HTR-8/SVneo (cell line): ENCODE results near the gene FUT2.

Experiments
- DNase-seq: peaks from one replicate; pipeline ENCODE4 v3.0.0; 2011; ENCODE audit warnings: low spot score, mixed read lengths; ENCODE audit not compliant: insufficient read length
- FAIRE-seq: peaks from 2 replicates; lab custom pipeline; 2011; peaks lifted over from hg19 to GRCh38; lab: Jason Lieb, UNC

Gene FUT2

DNA sequence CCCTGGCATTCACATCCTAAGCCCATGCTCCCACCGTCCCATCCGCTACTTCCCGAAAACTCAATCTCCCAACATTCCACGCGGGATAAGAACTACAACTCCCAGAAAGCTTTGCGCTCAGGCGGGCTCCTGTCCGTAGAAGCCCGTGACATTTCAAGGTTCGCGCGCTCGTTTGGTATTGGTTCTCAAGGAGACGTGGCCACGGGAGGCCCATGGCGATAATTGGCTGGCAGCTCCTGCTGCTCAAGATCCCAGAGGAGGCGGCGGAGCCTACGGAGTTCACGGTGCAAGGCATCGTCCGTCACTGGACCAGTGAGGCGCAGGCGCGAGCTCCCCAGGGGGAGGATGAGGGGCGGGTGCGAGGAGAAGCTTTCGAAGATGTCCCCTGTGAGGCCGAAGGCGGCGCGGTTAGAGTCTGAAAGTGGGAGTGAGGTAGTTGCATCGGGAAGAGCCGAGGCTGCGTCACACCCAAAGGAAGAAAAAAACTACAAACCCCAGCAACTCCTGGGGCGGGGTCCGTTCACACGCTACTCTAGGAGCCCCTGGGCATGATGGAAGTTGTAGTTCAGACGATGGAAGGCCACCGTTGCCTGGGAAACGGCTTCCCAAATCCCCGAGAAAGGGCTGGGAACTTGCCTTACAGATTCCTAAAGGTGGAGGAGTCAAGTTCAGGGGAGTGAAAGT is 25.0 kb downstream of the FUT2 start:
- FAIRE-seq (peak; percentile 95), DNase-seq (peak; percentile 98)

DNA sequence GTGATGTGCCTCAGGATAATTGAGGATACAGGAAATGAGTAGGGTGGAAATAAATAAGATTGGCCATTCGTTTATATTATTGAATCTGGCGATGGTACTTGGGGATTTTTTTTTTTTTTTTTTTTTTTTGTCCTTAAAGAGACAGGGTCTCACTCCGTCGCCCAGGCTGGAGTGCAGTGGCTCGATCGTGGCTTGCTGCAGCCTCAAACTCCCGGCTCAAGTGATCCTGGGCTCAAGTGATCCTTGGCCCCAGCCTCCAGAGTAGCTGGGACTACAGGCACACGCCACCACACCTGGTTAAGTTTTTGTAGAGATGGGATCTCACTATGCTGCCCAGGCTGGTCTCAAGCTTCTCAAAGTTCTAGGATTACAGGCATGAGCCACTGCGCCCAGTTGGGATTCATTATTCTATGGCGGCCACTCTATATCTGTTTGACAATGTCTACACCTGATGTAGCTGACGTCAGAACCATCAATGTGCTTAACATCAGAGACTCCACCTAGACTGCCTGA is 26.5 kb downstream of the FUT2 start:
- no peak for FAIRE-seq
- DNase-seq: no peak

DNA sequence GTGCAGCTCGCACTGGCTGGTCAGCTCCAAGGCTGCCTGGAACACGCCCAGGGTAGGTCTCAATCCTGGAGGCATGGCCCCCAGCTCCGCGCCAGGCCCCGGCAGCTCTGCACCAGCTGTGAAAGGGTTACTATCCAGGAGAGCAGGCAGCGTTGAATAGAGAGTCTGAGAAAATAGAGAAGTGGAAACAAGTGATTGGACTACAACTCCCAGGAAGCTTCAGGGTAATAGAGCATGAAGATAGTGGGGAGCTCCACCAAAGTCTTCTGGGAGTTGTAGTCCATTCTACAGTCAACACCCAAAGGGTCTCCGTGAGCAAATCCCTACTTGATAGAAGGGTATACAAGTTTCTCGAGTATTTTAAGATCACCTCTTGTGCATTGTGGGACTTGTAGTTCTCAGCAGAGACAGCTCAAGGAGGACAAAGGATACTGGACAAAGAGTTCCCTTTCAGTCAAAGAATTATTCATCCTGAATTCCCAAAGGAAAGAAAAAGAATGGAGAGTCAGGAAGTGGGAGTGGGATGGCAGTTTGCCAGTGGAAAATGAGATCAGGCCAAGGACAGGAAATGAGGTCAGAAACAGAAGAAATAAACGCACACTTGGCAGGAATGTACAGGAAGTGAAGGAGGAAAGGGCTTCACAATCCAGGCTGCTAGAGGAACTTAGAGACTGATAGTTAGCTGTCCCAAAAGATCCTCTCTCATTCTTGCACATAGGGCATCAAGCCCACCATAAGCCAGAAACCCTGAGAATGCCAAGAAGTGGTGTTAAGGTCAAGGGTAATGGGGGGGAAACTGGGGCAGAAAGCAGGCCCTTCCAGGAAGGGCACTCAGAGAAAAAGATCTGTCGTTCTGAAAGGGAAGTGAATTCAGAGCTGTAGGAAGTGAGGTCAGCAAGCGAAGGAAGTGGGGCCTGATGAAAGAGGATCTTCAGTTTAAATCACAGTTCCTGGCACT is 29.3 kb downstream of the FUT2 start:
- DNase-seq: peak; percentile 72

DNA sequence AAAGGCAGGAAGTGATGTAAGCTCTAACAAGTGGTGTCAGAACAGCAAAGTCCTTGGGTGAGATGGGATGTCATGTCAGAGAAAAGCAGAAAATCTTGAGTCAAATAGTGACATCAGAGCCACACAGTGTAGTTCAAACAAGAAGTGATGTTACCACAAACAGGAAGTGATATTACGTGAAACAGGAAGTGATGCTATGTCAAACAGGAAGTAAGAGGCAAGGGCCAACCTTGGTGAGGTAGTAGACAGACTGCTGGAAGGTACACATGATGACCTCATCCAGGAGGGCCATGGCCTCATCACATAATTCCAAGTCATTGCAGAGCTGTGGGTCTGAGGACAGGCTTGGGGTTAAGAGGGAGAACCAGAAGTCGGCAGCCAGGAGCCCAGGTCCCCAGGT is 30.8 kb downstream of the FUT2 start:
- no peak for FAIRE-seq
- no peak for DNase-seq

More for the DNA sequence above, 29.3 kb downstream of the FUT2 start:
- FAIRE-seq: no peak

GRCh38 chr19:48728911-48729664 is 33.3 kb downstream of the FUT2 start:
- FAIRE-seq: no peak
- no peak for DNase-seq

DNA sequence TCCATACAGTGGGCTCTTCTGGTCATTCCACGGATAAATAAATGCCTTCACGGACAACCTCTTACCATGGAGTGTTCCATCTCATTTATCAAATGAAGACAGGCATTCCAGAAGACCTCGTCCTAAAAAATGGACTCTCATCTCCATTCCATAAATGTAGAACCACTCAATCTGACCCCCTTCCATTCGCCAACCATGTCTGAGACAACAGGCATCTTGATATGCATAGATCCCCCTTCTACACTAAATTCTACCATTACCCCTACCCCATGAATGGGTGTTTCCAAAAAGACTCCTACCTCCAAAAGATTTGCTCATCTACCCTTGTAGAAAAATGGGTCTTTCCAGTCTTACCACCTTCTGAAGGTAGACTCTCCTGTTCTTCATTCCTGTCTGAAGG is 35.7 kb downstream of the FUT2 start:
- FAIRE-seq (no peak), DNase-seq (no peak)

DNA sequence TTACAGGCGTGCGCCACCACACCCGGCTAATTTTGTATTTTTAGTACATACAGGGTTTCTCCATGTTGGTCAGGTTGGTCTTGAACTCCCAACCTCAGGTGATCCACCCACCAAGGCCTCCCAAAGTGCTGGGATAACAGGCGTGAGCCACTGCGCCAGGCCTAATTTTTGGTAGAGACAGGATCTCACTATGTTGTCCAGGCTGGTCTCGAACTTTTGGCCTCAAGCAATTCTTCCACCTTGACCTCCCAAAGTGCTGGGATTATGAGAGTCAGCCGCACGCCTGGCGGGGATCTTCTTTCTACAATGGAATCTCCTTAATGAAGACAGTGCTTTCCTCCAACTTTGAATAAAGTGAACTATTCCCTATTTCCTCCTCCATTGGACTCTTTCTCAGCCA is 38.9 kb downstream of the FUT2 start:
- no peak for FAIRE-seq
- DNase-seq: no peak

GRCh38 chr19:48735031-48735615 is 39.4 kb downstream of the FUT2 start:
- DNase-seq: no peak
- no peak for FAIRE-seq

DNA sequence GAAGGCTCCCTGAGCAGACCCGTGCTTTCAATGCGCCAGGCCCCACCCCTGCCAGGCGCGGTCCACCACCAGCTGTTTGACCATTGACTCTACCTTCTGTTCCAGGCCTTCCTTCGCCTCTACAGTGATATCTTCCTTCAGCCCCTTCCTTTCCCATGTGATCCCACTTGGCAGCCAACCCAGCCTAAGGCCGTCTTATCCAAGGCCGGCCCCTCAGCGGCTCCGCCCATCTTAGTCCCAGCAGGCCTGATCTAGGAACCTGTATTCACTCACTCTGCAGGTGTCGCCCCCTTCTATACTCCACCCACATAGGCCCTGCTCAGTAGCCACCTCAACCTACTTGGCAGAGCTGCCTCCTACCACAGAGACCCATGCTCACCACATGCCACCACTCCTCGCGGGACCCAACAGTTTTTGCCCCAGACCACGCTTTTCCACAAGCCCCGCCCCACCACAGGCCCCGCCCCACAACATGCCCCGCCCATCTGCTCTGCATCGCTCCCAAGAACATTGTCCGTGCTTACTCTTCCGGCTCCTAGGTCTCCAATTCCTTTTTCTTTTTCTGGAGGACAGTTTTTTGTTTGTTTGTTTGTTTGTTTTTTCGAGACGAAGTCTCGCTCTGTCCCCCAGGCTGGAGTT is 41.7 kb downstream of the FUT2 start:
- DNase-seq (no peak), FAIRE-seq (no peak)

DNA sequence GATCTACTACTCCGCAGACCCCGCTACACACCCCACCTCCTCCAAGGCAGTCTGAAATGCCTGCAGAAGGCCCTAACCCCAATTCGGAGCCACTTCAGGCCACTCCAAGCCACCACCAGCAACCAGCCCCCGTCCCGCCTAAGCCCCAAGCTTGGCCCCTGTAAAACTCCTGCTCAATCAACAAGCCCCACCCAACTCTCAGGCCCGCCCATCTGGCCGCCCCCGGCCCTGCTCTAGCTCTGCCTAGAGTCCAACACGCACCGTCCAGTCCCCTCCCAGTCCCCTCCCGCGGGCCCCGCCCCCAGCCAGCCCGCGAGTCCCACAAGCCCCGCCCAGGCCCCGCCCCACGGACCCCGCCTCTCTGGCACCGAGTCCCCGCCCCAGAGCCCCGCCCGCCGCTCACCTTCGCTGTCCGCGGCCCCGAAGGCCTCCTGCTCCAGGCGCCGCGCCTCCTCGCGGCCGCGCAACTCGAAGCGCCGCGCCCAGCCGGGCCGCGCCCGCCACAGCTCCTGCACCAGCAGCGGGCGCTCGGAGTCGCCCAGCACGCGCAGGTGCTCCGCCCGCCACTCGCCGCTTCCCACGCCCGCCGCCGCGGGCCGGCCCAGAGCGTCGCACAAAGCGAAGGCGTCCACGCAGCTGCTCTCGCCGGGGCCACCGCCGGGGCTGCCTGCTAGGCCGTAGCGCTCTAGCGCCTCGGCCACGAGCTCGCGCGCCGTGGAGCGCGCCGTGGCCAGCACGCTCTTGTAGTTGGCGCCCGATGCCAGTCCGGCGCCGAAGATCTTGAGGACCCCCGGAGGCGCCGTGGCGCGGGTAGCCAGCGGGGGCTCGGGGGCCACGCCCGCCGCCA is 43.0 kb downstream of the FUT2 start:
- peak; percentile 73 for FAIRE-seq
- peak; percentile 92 for DNase-seq

DNA sequence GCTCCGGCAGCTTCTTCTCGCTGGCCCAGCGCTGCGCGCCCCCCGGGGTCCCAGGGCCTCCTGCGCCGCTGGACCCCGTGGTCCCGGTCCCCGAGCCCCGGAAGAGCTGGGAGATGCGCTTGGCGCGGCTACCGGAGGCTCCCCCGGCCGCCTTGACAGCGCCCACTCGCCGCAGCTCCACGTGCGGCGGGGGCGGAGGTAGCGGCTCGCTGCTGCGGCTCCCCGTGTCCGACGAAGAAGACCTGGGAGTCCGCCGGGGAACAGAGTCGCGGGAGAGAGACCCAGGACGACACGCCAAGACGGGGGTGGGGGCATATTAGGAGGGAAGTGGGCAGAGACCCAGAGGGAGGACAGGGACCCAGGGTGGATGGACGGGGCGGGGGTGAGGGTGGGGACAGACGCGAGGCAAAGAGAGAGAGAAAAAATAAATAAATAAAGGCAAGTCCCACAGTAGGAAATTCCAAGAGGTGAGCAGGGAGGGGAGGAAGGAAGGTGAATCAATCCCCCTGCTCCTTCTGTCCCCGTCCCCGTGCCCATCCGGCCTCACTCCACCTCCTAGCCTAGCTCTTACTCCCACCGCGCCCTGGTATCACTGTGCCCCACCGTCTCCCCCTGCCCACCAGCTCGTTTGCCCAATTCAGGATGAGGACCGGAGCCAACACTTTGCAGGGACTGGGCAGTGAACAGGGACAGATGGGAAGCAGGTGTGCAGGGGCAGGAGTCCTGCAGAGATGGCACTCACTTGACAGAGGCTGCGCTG is 43.8 kb downstream of the FUT2 start:
- no peak for DNase-seq
- FAIRE-seq: no peak

DNA sequence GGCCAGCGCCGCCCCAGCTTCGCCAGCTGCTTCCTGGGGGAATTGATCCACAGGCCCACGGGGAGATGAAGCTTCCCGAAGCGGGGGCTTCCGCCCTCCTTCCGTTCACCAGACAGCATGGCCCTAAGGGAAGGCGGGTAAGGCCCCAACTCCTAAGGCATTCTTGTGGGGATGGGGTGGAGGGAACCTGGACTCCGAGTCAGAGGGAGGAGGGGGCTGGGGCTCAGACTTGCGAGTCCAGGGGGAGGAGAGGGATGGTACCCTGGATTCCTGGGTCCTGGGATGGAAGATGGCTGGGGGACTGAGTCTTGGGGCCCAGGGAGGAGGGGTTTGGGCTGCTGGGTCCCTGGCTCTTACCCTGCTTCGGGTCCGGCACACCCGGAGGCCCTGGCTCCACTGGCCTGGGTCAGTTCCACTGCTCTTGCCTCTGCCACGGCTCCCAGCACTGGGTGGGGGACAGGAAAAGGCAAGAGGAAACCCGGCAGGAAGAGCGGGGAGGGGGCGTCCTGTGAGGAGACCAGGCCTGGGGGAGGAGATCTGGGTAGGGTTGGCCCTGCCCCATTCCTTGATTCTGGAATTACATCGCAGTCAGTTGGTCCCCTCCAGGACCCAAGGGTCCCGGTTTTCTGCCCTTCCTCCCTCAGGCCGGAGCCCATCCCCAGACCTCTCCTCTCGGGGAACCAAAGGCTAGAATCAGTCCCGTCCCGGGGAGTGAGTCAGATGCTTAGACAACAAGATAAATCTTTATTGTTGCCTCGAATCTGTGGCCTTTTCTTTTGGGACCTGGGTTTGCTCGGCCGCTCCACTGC is 44.6 kb downstream of the FUT2 start, which contains the start of gene RASIP1:
Gene RASIP1, minus strand, starts transcription at position 447 of the 809 bp plus-strand sequence. Its CDS starts 328 bp downstream, at position 119.
- FAIRE-seq: no peak

GRCh38 chr19:48741129-48741999 is 45.6 kb downstream of the FUT2 start:
- FAIRE-seq (no peak), DNase-seq (peak; percentile 36)

More for the DNA sequence above, 44.6 kb downstream of the FUT2 start, which contains the start of gene RASIP1:
- no peak for DNase-seq

GRCh38 chr19:48742096-48742495 is 46.3 kb downstream of the FUT2 start:
- FAIRE-seq: no peak

DNA sequence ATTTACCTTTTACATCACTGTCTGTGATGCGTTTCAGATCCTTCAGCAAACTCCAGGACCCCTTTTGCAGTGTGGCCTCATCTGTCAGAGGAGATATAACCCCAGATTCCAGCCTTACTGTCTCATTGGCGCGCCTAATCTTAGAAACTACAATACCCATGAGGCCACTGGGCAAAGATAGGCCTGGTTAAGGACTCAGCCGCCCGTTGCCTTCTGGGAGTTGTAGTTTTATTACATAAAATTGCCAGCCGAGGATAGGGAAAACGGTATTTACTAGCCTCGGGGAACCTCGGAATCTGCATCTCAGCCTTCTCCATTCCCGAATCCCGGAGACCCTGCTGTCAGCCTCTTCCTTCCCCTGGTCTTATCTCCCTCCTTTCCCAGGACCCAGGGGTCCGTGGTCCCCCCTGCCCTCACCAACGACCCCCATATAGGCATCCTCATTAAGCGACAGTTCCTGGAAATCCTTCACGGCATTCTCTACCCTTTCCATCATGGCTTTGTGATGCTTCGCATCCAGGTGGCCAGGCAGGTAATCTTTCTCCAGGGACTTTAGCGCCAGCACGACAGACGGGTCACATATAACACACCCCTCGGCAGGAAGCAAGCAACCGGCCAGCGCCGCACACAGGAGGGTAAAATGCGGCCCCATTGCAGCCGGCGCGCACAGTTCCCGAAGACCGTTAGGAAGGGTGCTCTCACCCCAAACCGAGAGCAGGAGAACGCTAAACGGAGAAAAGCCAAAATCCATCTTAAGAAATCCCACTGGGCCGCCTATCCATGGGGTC is 49.6 kb downstream of the FUT2 start:
- FAIRE-seq (no peak), DNase-seq (peak; percentile 56)

More at GRCh38 chr19:48742096-48742495, 46.3 kb downstream of the FUT2 start:
- DNase-seq: no peak
